DOHH2 (cell line): ENCODE measurements around the gene SNX30.

Experiments
- EZH2phosphoT487 ChIP-seq: fragments of 200-600 bp; sonication (generic); IDR thresholded peaks from 2 replicates; pipeline ENCODE4 v1.6.1; 2017; ENCODE audit warnings: borderline replicate concordance, mild to moderate bottlenecking, antibody characterized with exemption, low read length, moderate library complexity, mixed read lengths
- TF ChIP-seq, protein P1 (sequence below): fragments of 200-600 bp; sonication (generic); IDR thresholded peaks from one replicate; pipeline ENCODE4 v1.5.1; 2014; ENCODE audit warnings: antibody characterized with exemption, mild to moderate bottlenecking, low read depth, low read length; ENCODE audit not compliant: poor library complexity, severe bottlenecking

DNA sequence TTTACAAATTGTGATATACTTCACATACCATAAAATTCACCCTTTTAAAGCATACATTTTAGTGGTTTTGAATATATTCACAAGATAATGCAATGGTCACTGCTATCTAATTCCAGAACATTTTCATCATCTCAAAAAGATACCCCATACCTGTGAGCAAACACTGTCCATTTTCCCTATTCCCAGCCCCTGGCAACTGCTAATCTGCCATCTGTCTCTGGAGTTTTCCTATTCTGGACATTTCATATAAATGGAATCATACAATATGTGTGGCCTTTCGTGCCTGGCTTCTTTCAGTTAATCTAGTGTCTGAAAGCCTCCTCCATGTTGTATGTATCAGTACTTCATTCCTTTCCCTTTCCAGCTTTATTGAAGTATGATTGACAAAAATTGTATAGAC lies 14.7 kb downstream of the SNX30 start:
- TF ChIP-seq, protein P1, sequence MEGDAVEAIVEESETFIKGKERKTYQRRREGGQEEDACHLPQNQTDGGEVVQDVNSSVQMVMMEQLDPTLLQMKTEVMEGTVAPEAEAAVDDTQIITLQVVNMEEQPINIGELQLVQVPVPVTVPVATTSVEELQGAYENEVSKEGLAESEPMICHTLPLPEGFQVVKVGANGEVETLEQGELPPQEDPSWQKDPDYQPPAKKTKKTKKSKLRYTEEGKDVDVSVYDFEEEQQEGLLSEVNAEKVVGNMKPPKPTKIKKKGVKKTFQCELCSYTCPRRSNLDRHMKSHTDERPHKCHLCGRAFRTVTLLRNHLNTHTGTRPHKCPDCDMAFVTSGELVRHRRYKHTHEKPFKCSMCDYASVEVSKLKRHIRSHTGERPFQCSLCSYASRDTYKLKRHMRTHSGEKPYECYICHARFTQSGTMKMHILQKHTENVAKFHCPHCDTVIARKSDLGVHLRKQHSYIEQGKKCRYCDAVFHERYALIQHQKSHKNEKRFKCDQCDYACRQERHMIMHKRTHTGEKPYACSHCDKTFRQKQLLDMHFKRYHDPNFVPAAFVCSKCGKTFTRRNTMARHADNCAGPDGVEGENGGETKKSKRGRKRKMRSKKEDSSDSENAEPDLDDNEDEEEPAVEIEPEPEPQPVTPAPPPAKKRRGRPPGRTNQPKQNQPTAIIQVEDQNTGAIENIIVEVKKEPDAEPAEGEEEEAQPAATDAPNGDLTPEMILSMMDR = no peak
- TF ChIP-seq EZH2phosphoT487 = no peak
